Measurements from ENCODE around the gene ROR2.

DNA sequence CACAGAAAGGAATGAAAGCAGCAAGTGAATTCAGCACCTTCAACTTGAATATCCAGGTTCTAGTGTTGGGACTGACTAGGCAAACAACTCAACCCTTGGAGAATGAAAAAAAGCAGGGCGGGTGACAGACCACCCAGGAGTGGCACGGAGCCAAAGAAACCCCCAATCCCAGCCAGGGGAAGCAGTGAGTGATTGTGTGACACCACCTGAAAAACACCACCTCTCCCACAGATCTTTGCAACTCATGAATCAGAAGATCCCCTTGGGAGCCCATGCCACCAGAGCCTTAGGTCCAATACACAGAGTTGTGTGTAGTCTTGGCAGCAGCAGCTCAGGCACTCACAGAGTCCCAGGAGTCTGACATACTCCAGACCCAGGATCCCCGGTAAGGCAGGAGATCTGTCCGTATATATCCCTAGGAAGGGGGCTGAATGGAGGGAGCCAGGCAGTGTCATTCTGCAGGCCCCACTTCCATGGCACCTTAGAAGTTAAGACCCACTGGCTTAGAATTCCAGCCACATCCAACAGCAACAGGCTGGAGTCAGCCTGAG lies 22.1 kb upstream of the ROR2 start:
- no peak for TF ChIP-seq ISL1 (CRISPR knock-in tag; IDR thresholded peaks at IDR 0.05)
- TF ChIP-seq, protein P1, sequence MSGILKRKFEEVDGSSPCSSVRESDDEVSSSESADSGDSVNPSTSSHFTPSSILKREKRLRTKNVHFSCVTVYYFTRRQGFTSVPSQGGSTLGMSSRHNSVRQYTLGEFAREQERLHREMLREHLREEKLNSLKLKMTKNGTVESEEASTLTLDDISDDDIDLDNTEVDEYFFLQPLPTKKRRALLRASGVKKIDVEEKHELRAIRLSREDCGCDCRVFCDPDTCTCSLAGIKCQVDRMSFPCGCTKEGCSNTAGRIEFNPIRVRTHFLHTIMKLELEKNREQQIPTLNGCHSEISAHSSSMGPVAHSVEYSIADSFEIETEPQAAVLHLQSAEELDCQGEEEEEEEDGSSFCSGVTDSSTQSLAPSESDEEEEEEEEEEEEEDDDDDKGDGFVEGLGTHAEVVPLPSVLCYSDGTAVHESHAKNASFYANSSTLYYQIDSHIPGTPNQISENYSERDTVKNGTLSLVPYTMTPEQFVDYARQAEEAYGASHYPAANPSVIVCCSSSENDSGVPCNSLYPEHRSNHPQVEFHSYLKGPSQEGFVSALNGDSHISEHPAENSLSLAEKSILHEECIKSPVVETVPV (CRISPR knock-in tag; IDR thresholded peaks at IDR 0.05): no peak

All from SK-N-SH treated with all-trans-retinoic acid at 6 μM for 48 hours (cell line).